Smooth muscle cell (in vitro differentiated cells): ENCODE results near the gene ZMIZ1. TPM values are rescaled to one million over a fixed set of nuclear protein-coding genes. Genes with fewer than 3 reads are reported as not detected.

Source experiments
- DNase-seq: peaks from one replicate; lab custom pipeline; 2025; ENCODE audit not compliant: unreplicated experiment; lab: John Stamatoyannopoulos, UW
- H2AFZ ChIP-seq: fragments of 200-600 bp; sonication (generic); 2 replicates; pipeline ENCODE4 v1.6.0; 2016; ENCODE audit warnings: antibody characterized with exemption, low read depth, mild to moderate bottlenecking
- H3F3A ChIP-seq: fragments of 200-600 bp; sonication (generic); 2 replicates; pipeline ENCODE4 v1.6.0; 2017; ENCODE audit warnings: antibody characterized with exemption, low read depth
- H3K27ac ChIP-seq: fragments of 200-600 bp; sonication (generic); 2 replicates; pipeline ENCODE4 v1.5.1; 2016; ENCODE audit warnings: low read depth, mild to moderate bottlenecking
- H3K27me3 ChIP-seq: fragments of 200-600 bp; sonication (generic); 2 replicates; pipeline ENCODE4 v1.6.1; 2016; ENCODE audit warnings: low read depth, mild to moderate bottlenecking
- H3K36me3 ChIP-seq: fragments of 200-600 bp; sonication (generic); 2 replicates; pipeline ENCODE4 v1.5.1; 2016; ENCODE audit warnings: low read depth
- H3K4me1 ChIP-seq: fragments of 200-600 bp; sonication (generic); 2 replicates; pipeline ENCODE4 v1.5.1; 2016; ENCODE audit warnings: low read depth
- H3K4me2 ChIP-seq: fragments of 200-600 bp; sonication (generic); 2 replicates; pipeline ENCODE4 v1.6.0; 2016; ENCODE audit warnings: mild to moderate bottlenecking
- H3K4me3 ChIP-seq: fragments of 200-600 bp; sonication (generic); 2 replicates; pipeline ENCODE4 v1.5.1; 2016; ENCODE audit warnings: mild to moderate bottlenecking
- H3K79me2 ChIP-seq: fragments of 200-600 bp; sonication (generic); 2 replicates; pipeline ENCODE4 v1.6.0; 2016; ENCODE audit warnings: low read depth, mild to moderate bottlenecking
- H3K9ac ChIP-seq: fragments of 200-600 bp; sonication (generic); 2 replicates; pipeline ENCODE4 v1.6.0; 2016; ENCODE audit warnings: low read depth
- H3K9me3 ChIP-seq: fragments of 200-600 bp; sonication (generic); replicated peaks from 2 replicates; pipeline ENCODE4 v1.5.1; 2016; ENCODE audit warnings: low read depth
- H4K20me1 ChIP-seq: fragments of 200-600 bp; sonication (generic); 2 replicates; pipeline ENCODE4 v1.6.0; 2016; ENCODE audit warnings: low read depth
- WGBS: methylation state at CpG from one replicate; pipeline ENCODE4 v1.1.7; 2016; ENCODE audit warnings: low lambda C conversion rate; 5-methylcytosine and 5-hydroxymethylcytosine counted together
- polyA plus RNA-seq: library from polyadenylated mRNA; unstranded; fragments of >200 nt; fragmentation: Nextera tagmentation; extraction: Ambion mirVana; gene quantifications from 2 replicates; pipeline ENCODE4 v1.2.1, GENCODE V29; 2016
- total RNA-seq: library from RNA; depleted of rRNA; stranded (reverse); fragments of >200 nt; gene quantifications from 2 replicates; pipeline ENCODE4 v1.2.3, GENCODE V29; 2014
- TF ChIP-seq, protein P1 (sequence below): fragments of 200-600 bp; sonication (generic); IDR thresholded peaks from 2 replicates; pipeline ENCODE4 v1.5.1; 2017; ENCODE audit warnings: borderline replicate concordance, mild to moderate bottlenecking, antibody characterized with exemption; ENCODE audit not compliant: insufficient read depth, poor library complexity, severe bottlenecking

Gene ZMIZ1
- total and polyA plus RNA-seq, 2 experiments from 2014 or later, result 24.2 to 31.3 TPM

DNA sequence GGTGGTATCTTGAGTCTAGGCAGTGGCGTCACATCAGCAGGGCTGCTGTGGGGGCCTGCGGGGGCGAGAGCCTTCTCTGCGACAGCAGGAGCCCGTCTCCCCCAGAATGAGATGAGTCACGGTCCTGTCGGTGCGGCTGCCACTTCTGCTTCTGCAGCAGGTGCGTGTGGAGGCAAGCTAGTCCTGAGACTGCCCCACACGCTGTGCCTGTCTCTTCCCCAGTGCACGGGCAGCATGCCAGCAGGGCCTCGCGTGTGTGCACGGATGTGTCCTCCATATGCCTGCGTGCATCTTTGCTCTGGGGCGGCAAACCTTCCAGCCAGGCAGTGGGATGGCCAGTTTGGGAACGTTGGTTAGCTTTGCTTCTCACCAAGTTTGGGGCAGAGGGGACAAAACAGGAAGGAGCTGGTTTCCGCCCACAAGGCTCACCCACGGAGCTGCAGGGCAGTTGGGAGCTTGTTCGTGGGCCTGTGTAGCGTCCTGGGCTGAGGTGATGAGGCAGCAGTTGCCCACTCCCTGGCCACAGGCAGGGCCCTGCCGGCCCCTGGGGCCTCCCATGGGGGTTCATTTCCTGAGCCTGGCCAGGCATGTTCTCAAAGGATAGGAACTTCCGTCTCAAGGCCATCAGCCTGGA lies 217.7 kb downstream of the ZMIZ1 start:
- Histone ChIP-seq H3K4me3 (no peak overlapping the region), H3K27me3 (no peaks in the 10 kb centered on the region), H3K27ac (peak overlapping the region; percentile 46), H3F3A (no peaks in the 10 kb centered on the region), H3K4me1 (peaks cover 2% of the 10 kb centered on the region), H3K79me2 (peaks cover 18% of the 10 kb centered on the region), H3K9ac (no peak overlapping the region), H3K9me3 (no peaks in the 10 kb centered on the region), H3K4me2 (peak overlapping the region; percentile 19), H3K36me3 (no peaks in the 10 kb centered on the region), H2AFZ (no peak overlapping the region), H4K20me1 (peaks cover 88% of the 10 kb centered on the region)
- TF ChIP-seq, protein P1, sequence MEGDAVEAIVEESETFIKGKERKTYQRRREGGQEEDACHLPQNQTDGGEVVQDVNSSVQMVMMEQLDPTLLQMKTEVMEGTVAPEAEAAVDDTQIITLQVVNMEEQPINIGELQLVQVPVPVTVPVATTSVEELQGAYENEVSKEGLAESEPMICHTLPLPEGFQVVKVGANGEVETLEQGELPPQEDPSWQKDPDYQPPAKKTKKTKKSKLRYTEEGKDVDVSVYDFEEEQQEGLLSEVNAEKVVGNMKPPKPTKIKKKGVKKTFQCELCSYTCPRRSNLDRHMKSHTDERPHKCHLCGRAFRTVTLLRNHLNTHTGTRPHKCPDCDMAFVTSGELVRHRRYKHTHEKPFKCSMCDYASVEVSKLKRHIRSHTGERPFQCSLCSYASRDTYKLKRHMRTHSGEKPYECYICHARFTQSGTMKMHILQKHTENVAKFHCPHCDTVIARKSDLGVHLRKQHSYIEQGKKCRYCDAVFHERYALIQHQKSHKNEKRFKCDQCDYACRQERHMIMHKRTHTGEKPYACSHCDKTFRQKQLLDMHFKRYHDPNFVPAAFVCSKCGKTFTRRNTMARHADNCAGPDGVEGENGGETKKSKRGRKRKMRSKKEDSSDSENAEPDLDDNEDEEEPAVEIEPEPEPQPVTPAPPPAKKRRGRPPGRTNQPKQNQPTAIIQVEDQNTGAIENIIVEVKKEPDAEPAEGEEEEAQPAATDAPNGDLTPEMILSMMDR, result no peak
- DNase-seq, result no peak
- 51% methylated on average over 23 of the region's 23 CpGs for WGBS

DNA sequence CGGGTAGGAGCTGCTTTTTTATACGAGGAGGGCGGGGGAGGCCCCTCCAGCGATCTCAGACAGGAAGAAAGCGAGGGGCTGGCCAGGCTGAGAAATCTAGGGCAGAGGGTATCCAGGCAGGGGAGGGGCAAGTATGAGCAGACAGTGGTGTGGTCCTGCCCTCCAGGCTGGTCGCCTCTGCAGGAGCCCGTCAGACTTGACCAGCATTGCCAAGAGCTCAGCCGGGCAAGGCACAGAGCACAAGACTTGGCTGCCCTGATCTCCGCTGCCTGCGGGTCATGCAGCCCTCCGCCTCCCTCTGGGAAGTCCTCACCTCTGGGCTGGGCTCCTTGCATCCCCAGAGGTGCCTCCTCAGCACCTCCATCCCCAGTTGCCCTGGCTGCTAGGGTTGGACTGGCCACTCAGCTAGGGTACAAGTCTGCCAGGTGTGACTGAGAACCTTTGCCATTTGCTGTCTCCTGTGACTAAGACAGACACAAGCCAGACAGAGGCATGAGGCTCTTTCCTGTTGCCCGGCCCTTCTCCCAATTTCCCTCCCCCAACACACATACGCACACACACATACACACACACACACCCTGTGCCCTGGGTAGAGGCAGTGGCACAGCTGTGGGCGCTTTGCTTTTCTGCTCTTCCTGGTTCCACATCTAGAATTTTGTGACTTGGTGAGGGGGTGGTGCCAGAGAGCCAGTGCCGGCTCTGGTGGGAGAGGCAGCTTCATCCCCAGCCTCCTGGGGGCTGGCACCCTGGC lies 219.4 kb downstream of the ZMIZ1 start:
- Histone ChIP-seq H3K9me3 (no peaks in the 10 kb centered on the region), H3K4me1 (peaks cover 2% of the 10 kb centered on the region), H3K27me3 (no peaks in the 10 kb centered on the region), H2AFZ (no peak overlapping the region), H3K4me2 (no peak overlapping the region), H3K36me3 (no peaks in the 10 kb centered on the region), H3K27ac (no peak overlapping the region), H3F3A (no peaks in the 10 kb centered on the region), H3K4me3 (no peak overlapping the region), H3K79me2 (peaks cover 13% of the 10 kb centered on the region), H3K9ac (no peak overlapping the region), H4K20me1 (peaks cover 84% of the 10 kb centered on the region)
- TF ChIP-seq, protein P1, result no peak
- no peak for DNase-seq
- WGBS, result 91% methylated on average over 15 of the region's 15 CpGs

DNA sequence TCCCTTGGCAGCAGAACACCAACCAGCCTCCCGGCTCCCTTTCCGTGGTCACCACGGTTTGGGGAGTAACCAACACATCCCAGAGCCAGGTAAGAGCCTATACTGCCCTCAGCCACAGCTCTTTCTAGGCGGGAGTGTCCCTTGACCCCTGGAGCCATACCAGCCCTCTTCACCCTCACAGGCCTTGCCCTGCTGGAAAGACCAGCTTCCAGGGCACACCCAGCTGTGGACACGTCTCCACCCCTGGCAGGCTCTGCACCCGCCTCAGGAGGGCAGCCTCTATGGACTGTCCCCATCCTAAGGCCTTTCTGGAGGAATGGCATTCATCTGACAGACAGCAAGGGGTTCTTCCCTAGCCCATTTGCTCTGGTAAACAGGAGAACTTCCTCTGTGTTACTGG lies 221.0 kb downstream of the ZMIZ1 start:
- 91% methylated on average over 6 of the region's 6 CpGs for WGBS
- no peaks in the 10 kb centered on the region for H3K9me3 ChIP-seq
- no peak for DNase-seq
- H3K79me2 ChIP-seq, result peaks cover 3% of the 10 kb centered on the region
- H4K20me1 ChIP-seq, result peaks cover 84% of the 10 kb centered on the region
- H3K4me1 ChIP-seq, result peaks cover 2% of the 10 kb centered on the region
- H3F3A ChIP-seq, result no peaks in the 10 kb centered on the region
- H2AFZ ChIP-seq, result no peak overlapping the region
- H3K4me3 ChIP-seq, result no peak overlapping the region
- H3K36me3 ChIP-seq, result no peaks in the 10 kb centered on the region
- TF ChIP-seq, protein P1, result no peak
- no peak overlapping the region for H3K9ac ChIP-seq
- H3K4me2 ChIP-seq, result no peak overlapping the region
- H3K27me3 ChIP-seq, result no peaks in the 10 kb centered on the region
- no peak overlapping the region for H3K27ac ChIP-seq
